A673 (cell line): Measurements from ENCODE around the gene MORF4L2.

Experiments
- CTCF ChIP-seq: fragments of 300-800, 200-600 bp; sonication (generic); conservative IDR thresholded peaks from 2 replicates; pipeline ENCODE4 v1.5.1; 2017; ENCODE audit warnings: low read depth, mild to moderate bottlenecking, antibody characterized with exemption, low read length, moderate library complexity, mixed read lengths
- EZH2 ChIP-seq: fragments of 200-600 bp; sonication (generic); IDR thresholded peaks from 2 replicates; pipeline ENCODE4 v1.6.1; 2017; ENCODE audit warnings: borderline replicate concordance, low read depth, mild to moderate bottlenecking, mixed read lengths, antibody characterized with exemption, low read length; ENCODE audit not compliant: poor library complexity, severe bottlenecking

GRCh38 chrX:103697687-103698086, 11.2 kb upstream of the MORF4L2 start:
- TF ChIP-seq CTCF (no peak), EZH2 (no peak)
